HG03060 (cell line): ENCODE results near the gene EPB41L1.

Experiments
- ATAC-seq: cut with Tn5 transposase; IDR thresholded peaks from one replicate; pipeline ENCODE4 v1.9.1; 2021; ENCODE audit warnings: low read depth, moderate number of reproducible peaks; ENCODE audit not compliant: unreplicated experiment

Gene EPB41L1

DNA sequence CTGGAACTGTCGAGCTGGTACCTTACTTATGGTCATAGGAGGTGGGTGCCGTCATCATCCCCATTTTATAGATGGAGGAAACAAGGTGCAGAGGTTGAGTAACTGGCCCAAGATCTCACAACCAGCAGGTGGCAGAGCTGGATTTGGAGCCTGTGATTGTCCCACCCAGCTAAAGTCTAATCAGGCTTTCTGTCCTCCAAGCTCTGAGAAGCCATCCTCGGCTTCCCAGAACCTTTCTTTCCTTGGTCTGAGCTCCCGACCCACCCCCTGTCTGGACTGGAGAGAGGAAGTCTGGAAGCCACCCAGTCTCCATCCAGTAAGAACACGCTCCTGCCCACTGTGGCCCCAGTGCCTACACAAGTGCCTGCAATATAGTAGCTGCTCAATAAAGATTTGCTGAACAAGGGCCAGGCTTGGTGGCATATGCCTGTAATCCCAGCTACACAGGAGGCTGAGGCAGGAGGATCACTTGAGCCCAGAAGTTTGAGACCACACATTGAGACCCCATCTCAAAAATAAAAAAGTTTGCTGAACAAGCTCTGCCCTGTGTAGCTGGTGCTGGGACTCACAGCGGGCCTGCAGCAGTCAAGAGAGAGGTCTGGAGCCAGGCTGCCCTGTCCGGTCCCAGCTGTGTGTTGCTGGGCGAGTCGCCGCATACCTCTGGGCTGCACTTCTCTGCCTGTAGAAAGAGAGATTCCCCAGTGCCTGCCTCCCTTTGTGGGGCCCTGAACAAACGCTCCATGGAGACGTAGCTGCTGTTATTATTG is 119.1 kb downstream of the EPB41L1 start:
- ATAC-seq: no peak

DNA sequence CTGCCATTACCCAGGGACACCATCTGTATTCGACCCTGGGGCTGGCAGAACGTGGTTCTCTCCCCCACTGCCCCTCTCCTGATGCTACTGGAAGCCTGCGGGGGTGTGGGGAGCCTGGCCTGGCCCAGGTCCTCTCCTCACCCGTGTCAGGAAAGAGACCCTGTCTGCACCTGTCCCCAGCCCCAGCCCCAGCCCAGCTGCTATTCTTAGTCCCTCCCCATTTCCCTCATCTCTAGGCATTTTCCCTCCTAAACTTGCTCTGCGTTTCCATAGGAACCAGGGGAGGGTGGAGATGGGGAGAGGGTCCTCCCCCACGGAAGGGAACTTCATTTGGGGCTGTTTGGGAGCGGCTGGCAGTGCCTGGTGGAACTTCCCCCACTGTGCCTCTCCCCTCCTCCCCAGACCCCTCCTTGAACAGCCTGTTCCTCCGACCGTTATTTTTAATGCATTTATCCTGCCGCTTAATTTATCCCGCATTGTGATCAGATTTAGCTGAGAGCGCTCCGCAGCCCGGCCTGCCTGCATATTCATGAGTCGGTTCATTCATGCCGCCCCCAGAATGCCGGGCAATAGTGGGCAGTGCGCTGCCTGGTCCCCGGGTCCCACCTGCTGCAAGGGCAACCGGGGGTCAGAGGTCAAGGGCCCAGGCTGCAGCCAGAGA is 119.8 kb downstream of the EPB41L1 start:
- no peak for ATAC-seq

DNA sequence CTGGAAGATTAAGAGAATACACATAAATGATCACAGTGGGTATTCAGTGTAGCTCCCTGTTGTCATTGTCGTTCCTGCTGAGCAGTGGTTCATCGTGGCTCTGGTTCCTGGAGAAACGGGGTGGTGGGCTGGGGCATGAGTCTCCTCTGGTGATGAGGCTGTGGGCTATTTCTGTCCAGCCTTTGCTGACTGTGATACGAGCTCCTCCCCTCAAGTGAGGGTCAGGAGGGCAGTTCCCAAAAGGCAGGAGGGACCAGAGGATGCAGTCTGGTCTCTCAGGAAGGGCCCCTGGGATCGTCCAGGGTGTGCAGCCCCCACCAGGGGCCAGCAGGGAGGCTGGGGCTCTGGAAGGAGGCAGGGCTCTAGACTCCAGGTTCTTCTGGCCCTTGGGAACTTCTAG is 120.5 kb downstream of the EPB41L1 start:
- no peak for ATAC-seq

DNA sequence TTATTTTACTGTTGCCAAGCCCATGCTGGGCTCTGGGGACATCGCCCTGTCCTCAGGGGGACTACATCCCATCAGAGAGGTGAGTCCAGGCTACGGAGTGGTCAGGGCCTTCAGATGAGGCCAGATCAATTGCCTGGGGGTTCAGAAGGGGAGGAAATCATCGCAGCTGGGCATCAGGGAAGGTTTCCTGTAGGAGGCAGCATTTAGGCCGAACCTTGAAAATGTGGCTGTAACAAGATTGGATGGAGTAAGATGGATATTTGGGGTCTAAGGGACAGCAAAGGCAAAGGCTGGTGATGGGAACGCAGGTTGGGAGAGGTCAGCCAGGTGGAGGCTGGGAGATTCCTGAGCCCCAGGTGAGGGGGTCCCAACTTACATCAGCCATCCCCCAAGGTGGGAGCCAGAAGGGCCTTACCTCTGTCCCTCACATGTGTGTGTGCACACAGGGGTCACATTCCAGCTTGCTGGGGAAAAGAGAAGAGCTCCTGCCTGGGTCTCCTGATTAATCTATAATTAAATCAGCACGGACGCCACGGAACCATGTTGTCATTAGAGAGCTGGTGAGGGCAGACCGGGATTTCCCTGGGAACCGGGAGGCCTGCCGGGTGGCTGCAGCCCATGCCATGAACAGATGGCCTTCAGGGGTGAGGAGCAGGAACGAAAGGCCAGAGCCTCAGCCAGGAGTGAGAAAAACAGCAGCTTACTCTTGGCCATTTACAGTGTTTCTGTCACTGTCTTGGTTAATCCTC is 121.1 kb downstream of the EPB41L1 start:
- ATAC-seq: no peak

DNA sequence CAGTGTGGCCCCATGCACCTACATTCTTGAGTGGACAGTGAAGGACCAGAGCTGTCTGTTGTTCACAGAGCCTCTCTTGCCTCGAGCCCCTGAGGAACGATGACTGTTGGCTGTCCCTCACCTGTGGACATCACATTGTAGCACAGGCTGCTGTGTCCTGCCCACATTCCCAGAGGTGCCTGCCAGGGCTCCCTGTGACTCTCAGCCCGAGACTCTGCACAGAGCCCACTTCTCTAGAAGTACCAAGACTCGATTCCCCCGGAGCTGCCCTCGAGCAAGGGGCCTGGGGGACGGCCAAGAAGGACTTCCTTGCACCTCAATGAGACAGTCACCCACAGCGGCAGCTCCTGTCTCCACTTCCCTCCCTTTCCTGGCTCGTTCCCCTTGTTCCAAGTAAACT is 123.0 kb downstream of the EPB41L1 start:
- ATAC-seq: no peak

DNA sequence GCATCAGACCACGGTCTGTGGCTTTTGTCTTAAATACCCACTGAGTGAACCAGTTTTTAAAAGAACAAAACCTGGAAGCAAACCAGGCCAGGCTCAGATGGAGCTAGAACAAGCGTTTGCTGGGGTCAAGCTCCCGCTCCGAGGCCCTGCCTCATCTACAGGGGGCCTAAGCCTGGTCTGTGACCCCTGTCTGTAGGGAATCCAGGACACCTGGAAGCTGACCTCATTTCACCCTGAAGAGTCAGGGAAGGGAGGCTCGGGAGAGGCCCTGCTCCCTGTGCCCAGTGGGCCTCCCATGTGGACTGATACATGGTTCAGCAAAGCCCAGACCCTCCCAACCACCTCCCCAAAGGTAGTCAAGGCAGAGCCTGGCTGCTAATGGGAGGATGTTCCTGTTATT is 124.8 kb downstream of the EPB41L1 start:
- no peak for ATAC-seq

DNA sequence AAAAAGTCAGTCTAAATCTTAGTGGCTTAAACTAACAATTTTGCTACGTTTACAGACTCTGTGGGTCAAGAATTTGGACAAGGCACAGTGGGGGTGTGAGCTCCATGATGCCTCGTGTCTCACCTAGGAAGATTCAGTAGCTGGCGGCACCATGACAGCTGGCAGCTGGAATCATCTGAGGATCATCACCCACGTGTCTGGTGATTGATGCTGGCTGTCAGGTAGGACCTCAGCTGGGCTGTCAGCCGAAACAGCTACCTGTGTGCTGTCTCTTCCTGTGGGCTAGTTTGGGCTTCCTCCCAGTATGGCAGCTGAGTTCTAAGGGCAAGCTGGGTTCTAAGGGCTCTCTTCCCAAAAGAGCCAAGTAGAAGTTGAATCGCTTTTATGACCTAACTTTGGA is 125.2 kb downstream of the EPB41L1 start:
- no peak for ATAC-seq

DNA sequence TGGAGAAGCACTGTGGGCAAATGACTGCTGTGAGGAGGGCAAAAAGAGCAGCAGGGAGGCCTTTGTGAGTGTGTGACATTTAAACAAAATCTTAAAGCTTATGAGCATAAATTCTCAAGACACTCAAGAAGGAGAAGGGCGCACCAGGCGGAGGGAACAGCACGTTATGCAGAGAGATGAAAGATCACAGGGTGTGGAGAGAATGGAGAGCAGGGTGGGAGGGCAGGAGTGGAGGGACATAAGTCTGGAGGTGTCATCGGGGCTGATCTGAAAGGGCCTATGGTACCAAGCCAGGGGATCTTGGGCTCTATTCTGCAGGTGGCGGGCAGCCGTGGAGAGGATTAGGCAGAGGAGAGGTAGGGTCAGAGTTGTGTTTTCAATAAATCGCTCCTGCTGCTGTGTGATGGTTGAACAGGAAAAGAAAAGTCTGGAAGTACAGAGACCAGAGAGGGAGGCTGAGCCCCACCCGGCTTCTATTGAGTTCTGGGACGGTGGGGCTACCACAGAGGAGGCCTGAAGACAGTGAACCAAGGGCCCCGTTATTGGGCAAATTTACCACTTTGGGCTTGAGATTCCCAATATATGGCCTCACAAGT is 127.3 kb downstream of the EPB41L1 start:
- ATAC-seq: no peak
